ENCODE data around the gene RALGAPA1.

- TF ChIP-seq EZH2 (IDR thresholded peaks at IDR 0.05; ENCODE audit: low read depth), result no peak
- TF ChIP-seq CTCF (conservative IDR thresholded peaks at IDR 0.05), result no peak
Measured at GRCh38 chr14:35515916-35516315, 293.2 kb downstream of the RALGAPA1 start.

Data from PC-9 (cell line).